IPS-18a (cell line): Measurements from ENCODE around the gene RP9.

Experiments
- H3K27ac ChIP-seq: one replicate; pipeline ENCODE4 v1.5.1; 2013; ENCODE audit warnings: low read length
- H3K27me3 ChIP-seq: one replicate; pipeline ENCODE4 v1.6.1; 2013; ENCODE audit warnings: mild to moderate bottlenecking, low read length; ENCODE audit not compliant: control insufficient read depth, insufficient read depth
- H3K36me3 ChIP-seq: one replicate; pipeline ENCODE4 v1.6.1; 2013; ENCODE audit warnings: low read depth, low read length; ENCODE audit not compliant: control insufficient read depth
- H3K4me1 ChIP-seq: one replicate; pipeline ENCODE4 v1.6.1; 2013; ENCODE audit warnings: low read depth, low read length; ENCODE audit not compliant: control insufficient read depth
- H3K4me3 ChIP-seq: one replicate; pipeline ENCODE4 v1.5.1; 2013; ENCODE audit warnings: low read length
- H3K9ac ChIP-seq: one replicate; pipeline ENCODE4 v1.6.1; 2013; ENCODE audit warnings: mild to moderate bottlenecking, low read length, moderate library complexity
- H3K9me3 ChIP-seq: one replicate; pipeline ENCODE4 v1.6.1; 2013; ENCODE audit warnings: low read depth, low read length; ENCODE audit not compliant: control insufficient read depth

RP9 gene

GRCh38 chr7:33061282-33061937, 47.8 kb downstream of the RP9 start:
- Histone ChIP-seq H3K4me1 (peaks cover 9% of the 10 kb centered on the region), H3K27me3 (no peaks in the 10 kb centered on the region), H3K9me3 (peaks cover 4% of the 10 kb centered on the region), H3K9ac (peak overlapping the region; percentile 81), H3K27ac (no peak overlapping the region), H3K36me3 (no peaks in the 10 kb centered on the region), H3K4me3 (peak overlapping the region; percentile 93)

- Histone ChIP-seq H3K9me3 (no peaks in the 10 kb centered on the region), H3K27me3 (no peaks in the 10 kb centered on the region), H3K9ac (no peak overlapping the region), H3K4me3 (no peak overlapping the region), H3K36me3 (no peaks in the 10 kb centered on the region), H3K4me1 (peaks cover 9% of the 10 kb centered on the region), H3K27ac (no peak overlapping the region)
These were observed 49.6 kb downstream of the RP9 start for GRCh38 chr7:33059635-33060034.

- Histone ChIP-seq H3K27me3 (no peaks in the 10 kb centered on the region), H3K9me3 (no peaks in the 10 kb centered on the region), H3K4me1 (no peaks in the 10 kb centered on the region), H3K27ac (no peak overlapping the region), H3K4me3 (no peak overlapping the region), H3K9ac (no peak overlapping the region), H3K36me3 (no peaks in the 10 kb centered on the region)
These were observed 54.0 kb downstream of the RP9 start for GRCh38 chr7:33055158-33055557.

GRCh38 chr7:33054261-33054964, 54.8 kb downstream of the RP9 start:
- H3K27ac ChIP-seq = no peak overlapping the region
- H3K4me1 ChIP-seq = no peaks in the 10 kb centered on the region
- no peak overlapping the region for H3K9ac ChIP-seq
- H3K4me3 ChIP-seq = no peak overlapping the region
- H3K27me3 ChIP-seq = no peaks in the 10 kb centered on the region
- H3K36me3 ChIP-seq = no peaks in the 10 kb centered on the region
- H3K9me3 ChIP-seq = no peaks in the 10 kb centered on the region

- no peaks in the 10 kb centered on the region for H3K9me3 ChIP-seq
- H3K27me3 ChIP-seq = no peaks in the 10 kb centered on the region
- no peak overlapping the region for H3K4me3 ChIP-seq
- H3K9ac ChIP-seq = no peak overlapping the region
- no peaks in the 10 kb centered on the region for H3K36me3 ChIP-seq
- H3K27ac ChIP-seq = no peak overlapping the region
- H3K4me1 ChIP-seq = no peaks in the 10 kb centered on the region
These were observed 55.5 kb downstream of the RP9 start for GRCh38 chr7:33053721-33054120.

GRCh38 chr7:33050535-33051318, 58.5 kb downstream of the RP9 start:
- H3K27ac ChIP-seq = no peak overlapping the region

GRCh38 chr7:33048704-33049103, 60.5 kb downstream of the RP9 start:
- Histone ChIP-seq H3K36me3 (no peaks in the 10 kb centered on the region), H3K4me3 (no peak overlapping the region), H3K27ac (no peak overlapping the region), H3K9ac (no peak overlapping the region), H3K27me3 (no peaks in the 10 kb centered on the region), H3K9me3 (no peaks in the 10 kb centered on the region), H3K4me1 (no peaks in the 10 kb centered on the region)

More at GRCh38 chr7:33050535-33051318, 58.5 kb downstream of the RP9 start:
- Histone ChIP-seq H3K27me3 (no peaks in the 10 kb centered on the region), H3K9ac (no peak overlapping the region), H3K4me3 (no peak overlapping the region), H3K36me3 (no peaks in the 10 kb centered on the region), H3K4me1 (no peaks in the 10 kb centered on the region), H3K9me3 (no peaks in the 10 kb centered on the region)

GRCh38 chr7:33048257-33048656, 60.9 kb downstream of the RP9 start:
- H3K27me3 ChIP-seq = no peaks in the 10 kb centered on the region
- H3K36me3 ChIP-seq = no peaks in the 10 kb centered on the region
- H3K27ac ChIP-seq = no peak overlapping the region
- no peaks in the 10 kb centered on the region for H3K4me1 ChIP-seq
- no peak overlapping the region for H3K9ac ChIP-seq
- no peak overlapping the region for H3K4me3 ChIP-seq
- H3K9me3 ChIP-seq = no peaks in the 10 kb centered on the region

- Histone ChIP-seq H3K9me3 (no peaks in the 10 kb centered on the region), H3K9ac (no peak overlapping the region), H3K36me3 (no peaks in the 10 kb centered on the region), H3K4me1 (no peaks in the 10 kb centered on the region), H3K27ac (no peak overlapping the region), H3K27me3 (no peaks in the 10 kb centered on the region), H3K4me3 (no peak overlapping the region)
These were observed 64.2 kb downstream of the RP9 start for GRCh38 chr7:33044986-33045385.
